Esophagus squamous epithelium (tissue), 4 donors: ENCODE results near the gene KCNMA1.

Source experiments
- POLR2A ChIP-seq, 4 donors: fragments of 450-650 bp; IDR thresholded peaks; one replicate each; pipeline ENCODE4 v1.6.1; 2017; ENCODE audit warnings: antibody characterized with exemption in 4 of 4, mild to moderate bottlenecking in 4 of 4, moderate library complexity in 3 of 4
- TF ChIP-seq, protein P1 (sequence below), 6 experiments: fragments of 450-650 bp in 4 of 6; fragments of 200-600 bp in 2 of 6; sonication (generic) in 2 of 6; IDR thresholded peaks; one replicate each; pipeline ENCODE4 v1.5.1; 2016 to 2019; ENCODE audit warnings: antibody characterized with exemption in 6 of 6, mild to moderate bottlenecking in 4 of 6, moderate library complexity in 4 of 6

DNA sequence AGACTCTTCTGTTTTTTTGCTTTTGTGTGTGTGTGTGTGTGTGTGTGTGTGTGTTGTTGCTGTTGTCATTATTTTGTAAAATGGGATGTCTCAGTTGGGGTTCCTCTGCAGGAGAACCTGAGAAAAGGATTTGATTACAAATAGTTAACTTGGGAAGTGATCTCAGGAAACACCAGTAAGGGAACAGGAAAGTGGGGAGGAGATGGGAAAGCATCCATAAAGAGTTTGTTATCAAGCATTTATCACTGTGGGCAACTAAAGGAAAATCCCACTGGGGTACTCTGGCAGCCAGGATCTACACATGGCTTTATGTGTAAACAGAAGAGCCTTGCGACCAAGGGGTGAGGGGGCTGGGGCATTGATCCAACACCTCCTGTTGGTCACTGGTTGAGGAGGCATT, 485.4 kb downstream of the KCNMA1 start:
- TF ChIP-seq POLR2A (IDR thresholded peaks at IDR 0.05), result no peak
- TF ChIP-seq, protein P1, sequence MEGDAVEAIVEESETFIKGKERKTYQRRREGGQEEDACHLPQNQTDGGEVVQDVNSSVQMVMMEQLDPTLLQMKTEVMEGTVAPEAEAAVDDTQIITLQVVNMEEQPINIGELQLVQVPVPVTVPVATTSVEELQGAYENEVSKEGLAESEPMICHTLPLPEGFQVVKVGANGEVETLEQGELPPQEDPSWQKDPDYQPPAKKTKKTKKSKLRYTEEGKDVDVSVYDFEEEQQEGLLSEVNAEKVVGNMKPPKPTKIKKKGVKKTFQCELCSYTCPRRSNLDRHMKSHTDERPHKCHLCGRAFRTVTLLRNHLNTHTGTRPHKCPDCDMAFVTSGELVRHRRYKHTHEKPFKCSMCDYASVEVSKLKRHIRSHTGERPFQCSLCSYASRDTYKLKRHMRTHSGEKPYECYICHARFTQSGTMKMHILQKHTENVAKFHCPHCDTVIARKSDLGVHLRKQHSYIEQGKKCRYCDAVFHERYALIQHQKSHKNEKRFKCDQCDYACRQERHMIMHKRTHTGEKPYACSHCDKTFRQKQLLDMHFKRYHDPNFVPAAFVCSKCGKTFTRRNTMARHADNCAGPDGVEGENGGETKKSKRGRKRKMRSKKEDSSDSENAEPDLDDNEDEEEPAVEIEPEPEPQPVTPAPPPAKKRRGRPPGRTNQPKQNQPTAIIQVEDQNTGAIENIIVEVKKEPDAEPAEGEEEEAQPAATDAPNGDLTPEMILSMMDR (IDR thresholded peaks at IDR 0.05), result no peak
